Uterus (tissue), 2 donors: ENCODE measurements around the gene DMD.

ENCODE experiments used
- POLR2A ChIP-seq, 2 donors: fragments of 450-650 bp; IDR thresholded peaks; one replicate each; pipeline ENCODE4 v1.6.1; 2016; ENCODE audit warnings: antibody characterized with exemption in 2 of 2, mild to moderate bottlenecking in 1 of 2, moderate library complexity in 1 of 2
- TF ChIP-seq, protein P1 (sequence below), 4 experiments: fragments of 200-600 bp in 2 of 4; fragments of 450-650 bp in 2 of 4; sonication (generic) in 2 of 4; IDR thresholded peaks; one replicate each; pipeline ENCODE4 v1.5.1; 2016 to 2019; ENCODE audit warnings: antibody characterized with exemption in 4 of 4, mild to moderate bottlenecking in 2 of 4, moderate library complexity in 1 of 4

DNA sequence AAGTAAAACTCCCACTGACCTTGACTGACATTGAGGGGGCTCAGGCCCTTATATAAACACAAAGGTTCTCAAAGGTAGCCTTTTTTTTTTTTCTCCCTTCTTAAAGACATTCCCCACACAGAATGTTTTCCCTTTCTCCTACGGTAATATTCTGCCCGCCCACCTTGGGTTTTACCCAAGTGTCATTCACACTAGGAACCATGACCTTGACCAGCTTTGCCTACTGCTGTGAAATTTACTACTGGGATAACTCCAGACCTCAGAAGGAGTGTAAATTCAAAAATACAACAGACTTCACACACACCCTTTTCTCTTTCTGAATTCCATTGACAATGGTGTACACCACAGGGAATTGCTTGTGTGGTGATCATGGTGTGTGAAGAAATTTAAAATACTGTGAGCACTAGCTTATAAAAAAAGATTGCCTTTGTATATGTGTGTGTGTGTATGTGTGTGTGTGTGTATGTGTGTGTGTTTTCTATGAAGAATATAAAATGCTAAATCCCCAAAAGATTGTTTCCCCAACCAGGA, 1550.0 kb downstream of the DMD start:
- TF ChIP-seq, protein P1, sequence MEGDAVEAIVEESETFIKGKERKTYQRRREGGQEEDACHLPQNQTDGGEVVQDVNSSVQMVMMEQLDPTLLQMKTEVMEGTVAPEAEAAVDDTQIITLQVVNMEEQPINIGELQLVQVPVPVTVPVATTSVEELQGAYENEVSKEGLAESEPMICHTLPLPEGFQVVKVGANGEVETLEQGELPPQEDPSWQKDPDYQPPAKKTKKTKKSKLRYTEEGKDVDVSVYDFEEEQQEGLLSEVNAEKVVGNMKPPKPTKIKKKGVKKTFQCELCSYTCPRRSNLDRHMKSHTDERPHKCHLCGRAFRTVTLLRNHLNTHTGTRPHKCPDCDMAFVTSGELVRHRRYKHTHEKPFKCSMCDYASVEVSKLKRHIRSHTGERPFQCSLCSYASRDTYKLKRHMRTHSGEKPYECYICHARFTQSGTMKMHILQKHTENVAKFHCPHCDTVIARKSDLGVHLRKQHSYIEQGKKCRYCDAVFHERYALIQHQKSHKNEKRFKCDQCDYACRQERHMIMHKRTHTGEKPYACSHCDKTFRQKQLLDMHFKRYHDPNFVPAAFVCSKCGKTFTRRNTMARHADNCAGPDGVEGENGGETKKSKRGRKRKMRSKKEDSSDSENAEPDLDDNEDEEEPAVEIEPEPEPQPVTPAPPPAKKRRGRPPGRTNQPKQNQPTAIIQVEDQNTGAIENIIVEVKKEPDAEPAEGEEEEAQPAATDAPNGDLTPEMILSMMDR (IDR thresholded peaks at IDR 0.05) = no peak
- TF ChIP-seq POLR2A (IDR thresholded peaks at IDR 0.05) = no peak
